HG02571 (cell line): ENCODE data around the gene PSMG3.
"Not testable (repeated sequence)": the region's sequence is repeated elsewhere in the genome, so short reads cannot be mapped to it uniquely, and the experiment has no call there.

Experiments
- ATAC-seq: cut with Tn5 transposase; IDR thresholded peaks from one replicate; pipeline ENCODE4 v1.9.1; 2021; ENCODE audit warnings: mild to moderate bottlenecking, moderate library complexity; ENCODE audit not compliant: unreplicated experiment

PSMG3 gene

GRCh38 chr7:1597066-1597760 is 27.4 kb upstream of the PSMG3 start:
- ATAC-seq, result no peak

DNA sequence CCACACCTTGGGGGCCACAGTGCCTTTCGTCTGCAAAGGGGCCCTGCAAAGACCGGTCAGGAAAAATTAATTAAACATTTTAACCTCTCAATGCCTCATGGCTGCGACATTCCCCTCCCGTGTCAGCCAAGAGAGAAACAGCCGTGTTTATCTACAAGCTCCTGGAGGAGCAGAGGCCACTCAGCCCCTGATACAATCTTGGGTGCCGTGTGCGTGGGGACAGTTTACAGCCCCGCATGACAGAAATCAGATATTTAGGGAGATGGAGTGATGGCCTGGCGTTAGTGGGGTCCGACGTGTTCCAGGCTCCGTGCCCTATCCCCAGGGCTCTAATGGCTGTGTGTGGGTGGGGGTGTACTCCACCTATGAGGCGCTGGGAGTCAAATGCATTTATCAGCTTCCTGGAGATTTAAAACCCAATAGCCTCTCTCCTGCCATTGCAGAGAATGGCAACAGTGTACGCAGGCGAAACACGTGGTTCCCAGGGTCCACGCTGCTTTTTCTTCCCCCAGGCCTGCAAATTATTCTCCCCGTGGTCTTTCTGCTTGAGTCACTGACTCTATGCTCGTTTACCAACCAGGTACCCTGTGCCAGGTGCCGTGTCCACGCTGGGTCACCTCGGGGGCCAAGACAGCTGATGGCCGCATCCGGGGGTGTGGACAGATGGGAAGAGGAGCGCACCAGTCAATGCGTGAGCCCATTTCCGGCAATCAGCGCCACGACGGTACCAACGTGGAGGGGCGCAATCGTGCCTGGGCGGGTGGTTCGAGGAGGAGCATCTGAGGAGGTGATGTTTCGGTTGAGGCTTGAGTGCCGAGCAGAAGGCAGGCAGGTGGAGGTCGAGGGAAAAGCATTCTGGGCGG is 26.6 kb upstream of the PSMG3 start:
- ATAC-seq, result no peak

DNA sequence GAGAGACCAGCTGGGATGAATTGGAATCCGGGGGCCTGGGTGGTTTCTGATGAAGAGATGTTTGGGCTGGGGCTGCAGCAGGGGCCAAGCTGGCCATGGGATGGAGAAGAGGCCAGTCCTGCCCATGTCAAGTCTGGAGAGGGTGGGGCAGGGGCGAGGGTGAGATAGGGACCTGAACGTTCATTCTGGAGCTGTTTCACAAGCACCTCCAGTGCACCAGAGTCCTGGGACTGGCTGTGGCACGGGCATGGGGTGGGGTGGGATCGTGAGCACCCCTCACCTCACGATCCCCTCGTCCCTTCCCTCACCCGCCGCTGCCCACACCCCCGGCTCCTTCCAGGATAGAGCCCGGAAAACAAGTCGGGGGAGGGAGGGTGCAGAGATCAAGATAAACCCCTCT is 25.8 kb upstream of the PSMG3 start:
- ATAC-seq, result no peak

DNA sequence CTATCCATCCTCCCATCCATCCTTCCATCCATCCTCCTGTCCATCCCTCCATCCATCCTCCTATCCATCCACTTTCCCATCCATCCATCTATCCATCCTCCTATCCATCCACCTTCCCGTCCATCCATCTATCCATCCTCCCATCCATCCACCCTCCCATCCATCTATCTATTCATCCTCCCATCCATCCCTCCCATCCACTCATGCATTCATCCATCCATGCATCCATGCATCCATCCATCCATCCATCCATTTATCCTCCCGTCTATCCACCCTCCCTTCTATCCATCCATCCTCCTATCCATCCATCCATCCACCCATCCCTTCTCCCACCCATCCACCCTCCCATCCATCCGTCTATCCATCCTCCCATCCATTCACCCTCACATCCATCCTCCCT is 25.2 kb upstream of the PSMG3 start:
- ATAC-seq, result no peak

DNA sequence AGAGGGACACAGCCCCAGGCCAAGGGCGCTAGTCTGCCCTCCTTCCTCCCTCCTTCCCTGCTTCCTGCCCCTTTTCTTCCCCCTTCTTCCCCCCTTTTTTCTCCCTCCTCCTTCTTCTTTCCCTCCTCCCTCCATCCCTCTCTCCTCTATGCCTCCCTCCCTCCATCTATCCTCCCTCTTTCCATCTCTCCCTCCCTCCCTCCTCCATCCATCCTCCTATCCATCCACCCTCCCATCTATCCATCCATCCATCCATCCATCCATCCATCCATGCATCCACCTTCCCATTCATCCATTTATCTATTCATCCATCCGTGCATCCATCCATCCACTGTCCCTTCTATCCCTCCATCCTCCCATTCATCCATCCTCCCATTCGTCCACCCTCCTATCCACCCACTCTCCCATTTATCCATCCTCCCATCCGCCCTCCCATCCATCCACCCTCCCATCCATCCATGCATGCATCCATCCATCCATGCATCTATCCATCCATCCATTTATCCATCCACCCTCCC is 24.1 kb upstream of the PSMG3 start:
- no peak for ATAC-seq

DNA sequence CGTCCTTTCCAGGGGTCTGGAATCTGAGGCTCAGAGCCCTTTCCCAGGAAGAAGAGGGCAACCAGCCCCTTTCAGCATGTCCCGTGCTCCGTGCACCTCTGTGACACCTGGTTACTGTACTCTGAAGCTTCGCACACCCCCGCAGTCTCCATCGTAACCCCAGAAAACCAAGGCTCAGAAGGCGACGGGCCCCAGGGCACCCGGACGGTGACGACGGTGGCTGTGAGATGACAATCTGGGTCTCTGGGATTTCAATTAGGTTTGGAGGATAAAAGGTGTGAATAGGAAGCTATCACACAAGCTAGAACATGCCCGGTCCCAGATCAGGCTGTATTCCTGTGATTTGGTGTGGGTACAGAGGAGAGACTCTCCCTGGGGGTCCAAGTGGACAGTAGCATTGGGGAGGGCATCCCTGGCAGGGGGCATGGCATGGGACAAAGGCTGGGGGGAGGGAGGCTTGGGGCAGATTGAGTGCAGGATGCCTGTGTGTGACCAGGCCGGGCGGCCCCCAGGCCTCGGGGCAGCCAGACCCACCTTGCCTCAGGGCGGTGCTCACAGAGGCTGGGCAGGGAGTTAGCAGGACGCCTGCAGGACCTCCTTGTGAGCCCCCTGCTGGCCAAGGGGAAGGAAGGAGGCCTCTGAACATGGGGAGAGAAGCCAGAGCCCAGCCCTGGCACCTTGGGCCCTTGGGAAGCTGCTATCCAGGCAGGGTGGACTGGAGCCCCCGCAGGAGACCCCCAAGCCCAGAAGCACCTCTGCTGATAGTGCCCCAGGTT is 23.4 kb upstream of the PSMG3 start:
- ATAC-seq, result no peak

DNA sequence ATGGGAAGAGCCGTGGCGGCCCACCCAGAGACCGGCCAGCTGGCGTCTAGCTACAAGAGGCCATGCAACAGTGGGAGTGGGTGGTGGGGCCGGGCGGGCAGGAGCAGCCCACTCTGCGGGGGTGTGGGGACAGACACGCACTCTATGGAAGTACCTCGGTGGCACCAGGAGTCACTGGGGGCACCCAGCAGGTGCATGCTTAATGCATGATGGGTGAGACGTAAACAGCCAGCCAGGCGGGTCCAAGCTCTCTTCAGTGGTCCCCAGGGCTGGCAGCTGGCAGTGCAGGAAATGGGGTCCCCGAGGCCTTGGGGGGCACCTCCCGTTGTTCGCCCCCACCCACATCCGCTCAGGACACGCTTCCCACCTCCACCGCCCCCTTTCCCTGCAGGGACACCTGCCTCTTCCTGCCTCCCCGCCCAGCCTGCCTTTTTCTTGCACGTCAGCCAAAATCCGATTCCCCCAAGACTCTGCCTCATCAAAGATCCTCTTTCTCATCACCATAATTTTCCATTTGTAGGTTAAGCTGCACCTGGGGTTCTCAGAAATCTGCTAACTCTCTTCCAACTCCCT is 22.6 kb upstream of the PSMG3 start:
- ATAC-seq, result no peak

- ATAC-seq, result no peak
Observed at GRCh38 chr7:1591876-1592275, 22.0 kb upstream of the PSMG3 start.

DNA sequence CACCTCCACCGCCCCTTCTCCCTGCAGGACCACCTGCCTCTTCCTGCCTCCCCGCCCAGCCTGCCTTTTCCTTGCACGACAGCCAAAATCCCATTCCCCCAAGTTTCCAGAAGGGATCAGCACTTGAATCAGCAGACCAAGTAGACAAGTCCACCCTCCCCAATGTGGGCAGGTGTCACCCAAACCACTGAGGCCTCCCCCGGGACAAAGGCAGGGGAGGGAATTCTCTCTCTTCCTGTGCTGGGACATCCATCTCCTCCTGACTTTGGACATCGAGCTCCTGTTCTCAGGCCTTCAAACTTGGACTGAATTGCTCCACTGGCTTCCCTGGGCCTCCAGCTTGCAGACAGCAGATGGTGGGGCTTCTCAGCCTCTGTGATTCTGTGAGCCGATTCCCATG is 21.6 kb upstream of the PSMG3 start:
- no peak for ATAC-seq

DNA sequence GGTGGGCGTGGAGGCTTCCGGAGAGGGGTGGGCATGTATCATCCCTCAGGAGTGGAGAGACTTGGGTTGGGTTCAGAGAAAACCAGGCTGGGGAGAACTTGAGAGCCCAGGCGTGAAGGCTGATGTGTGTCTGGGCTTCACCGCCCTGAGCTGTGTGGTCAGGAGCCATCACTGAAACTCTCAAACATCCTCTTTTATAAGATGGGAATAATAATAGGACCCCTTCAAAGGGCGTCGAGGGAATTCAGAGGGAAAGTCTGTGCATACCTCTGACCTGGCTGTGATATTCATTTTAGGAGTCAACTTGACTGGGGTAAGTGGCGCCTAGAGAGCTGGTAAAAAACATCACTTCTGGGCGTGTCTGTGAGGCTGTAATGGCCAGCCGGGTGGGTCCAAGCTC is 21.1 kb upstream of the PSMG3 start:
- ATAC-seq, result no peak

- ATAC-seq, result no peak
Observed at GRCh38 chr7:1590476-1590875, 20.6 kb upstream of the PSMG3 start.

- no peak for ATAC-seq
Observed at GRCh38 chr7:1588978-1589377, 19.1 kb upstream of the PSMG3 start.

- no peak for ATAC-seq
Observed at GRCh38 chr7:1587738-1588137, 17.9 kb upstream of the PSMG3 start.

DNA sequence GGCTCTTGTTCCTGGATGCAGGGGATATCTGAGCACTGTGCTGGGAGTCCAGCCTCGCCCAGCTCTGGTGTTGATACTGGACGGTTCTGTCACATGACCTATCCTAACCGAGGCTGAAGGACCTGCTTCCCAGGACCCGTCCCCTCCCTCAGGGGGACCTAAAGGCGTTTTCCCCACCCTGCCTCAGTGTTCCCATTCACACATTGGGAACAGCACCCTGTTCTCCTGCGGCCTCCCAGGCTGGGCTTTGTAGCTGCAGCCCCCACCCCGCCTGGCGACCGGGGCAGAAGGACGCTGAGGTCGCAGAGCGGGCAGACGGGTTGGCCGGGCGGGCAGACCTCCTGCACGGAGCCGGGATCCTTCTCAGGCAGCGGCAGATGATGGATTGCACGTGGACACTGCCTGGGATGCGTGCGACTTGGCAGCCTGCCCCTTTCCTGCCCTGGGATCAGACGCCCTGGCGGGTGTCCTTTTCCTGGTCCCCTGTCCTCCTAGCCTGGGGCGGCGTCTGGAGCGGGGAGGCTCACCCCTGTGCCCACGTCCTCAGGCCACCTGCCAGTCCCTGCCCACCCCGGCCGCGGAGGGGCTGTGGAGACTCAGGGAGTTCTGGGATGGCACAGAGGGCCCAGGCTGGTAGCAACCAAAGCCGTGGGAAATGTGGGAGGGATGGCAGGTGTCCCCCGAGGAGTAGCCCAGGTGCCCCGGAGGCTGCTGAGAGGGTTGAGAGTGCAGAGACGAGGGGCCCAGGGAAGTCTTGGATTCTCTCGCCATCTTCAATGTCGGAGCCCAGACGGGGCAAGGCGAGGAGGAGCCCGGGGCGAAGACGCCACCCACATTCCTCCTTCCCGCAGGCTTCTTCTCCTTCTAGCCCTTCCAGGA is 17.2 kb upstream of the PSMG3 start:
- ATAC-seq, result no peak

DNA sequence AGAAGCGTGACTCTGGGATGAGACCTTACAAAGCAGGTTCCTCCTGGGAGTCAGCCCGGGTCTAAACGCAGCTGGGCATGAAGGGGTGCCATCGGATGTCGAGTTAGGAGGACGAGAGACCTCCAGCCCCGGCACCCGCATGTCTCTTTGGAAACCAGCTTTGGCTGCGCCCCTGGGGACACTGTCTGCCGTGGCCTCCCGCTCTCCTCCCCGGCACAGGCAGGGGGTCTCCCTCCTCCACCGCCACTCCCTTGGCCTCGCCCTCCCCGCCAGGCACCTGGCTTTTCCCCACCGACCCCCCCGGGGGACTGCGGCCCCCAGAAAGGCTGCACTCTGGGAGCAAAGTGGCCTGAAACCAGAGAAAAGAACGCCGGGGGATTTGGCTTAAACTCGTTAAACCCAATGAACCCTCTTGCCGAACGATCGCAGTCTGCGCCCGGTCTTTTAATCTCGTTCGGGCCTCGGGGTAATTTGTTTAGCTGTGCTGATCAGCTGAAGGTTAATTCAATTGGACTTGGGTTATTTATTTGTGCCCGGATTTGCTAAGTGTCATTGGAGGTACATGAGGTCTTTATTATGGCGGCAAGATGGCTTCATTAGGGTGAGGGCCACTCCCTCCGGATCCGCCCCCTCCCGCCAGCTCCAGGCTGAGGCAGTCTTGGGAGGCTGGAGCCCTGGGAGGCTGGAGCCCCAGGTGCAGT is 16.4 kb upstream of the PSMG3 start:
- no peak for ATAC-seq

DNA sequence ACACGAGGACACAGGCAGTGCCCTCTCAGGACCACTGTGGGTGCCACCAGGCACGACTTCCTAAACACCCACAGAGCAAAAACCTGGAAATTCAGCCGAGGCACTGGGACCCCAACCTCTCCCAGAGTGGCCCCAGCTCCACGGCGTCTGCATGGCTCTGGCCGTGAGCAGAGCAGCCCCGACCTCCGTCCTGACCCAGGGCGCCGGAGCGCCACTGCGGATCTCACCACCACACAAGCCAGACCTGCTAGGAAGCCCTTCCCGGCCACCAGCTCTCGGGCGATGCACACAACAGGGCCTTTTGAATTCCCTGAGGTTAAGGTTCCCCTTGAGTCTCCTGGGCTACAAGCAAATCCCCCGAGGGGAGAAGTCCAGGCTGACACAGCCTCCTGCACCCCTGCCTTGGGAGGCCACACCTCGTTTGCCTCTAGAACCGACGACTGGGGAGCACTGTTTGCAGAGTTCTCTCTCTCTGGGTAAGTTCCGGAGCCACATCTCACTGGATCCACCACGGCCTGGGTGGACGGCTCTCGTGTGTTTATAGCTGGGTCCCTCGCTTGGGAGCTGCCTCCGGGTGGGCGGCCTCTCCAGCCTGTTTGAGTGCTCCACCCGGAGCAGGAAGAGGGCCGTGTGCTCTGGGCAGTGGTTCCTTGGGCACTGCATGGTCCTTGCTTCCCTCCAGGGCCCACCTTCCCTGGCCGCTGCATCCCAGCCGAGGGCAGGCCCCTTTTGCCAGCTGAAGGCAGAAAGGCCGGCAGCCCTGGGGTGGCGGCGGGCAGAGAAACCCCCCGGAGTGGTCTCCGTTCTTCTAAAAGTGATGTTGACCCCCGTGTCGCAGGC is 15.5 kb upstream of the PSMG3 start:
- ATAC-seq, result no peak

DNA sequence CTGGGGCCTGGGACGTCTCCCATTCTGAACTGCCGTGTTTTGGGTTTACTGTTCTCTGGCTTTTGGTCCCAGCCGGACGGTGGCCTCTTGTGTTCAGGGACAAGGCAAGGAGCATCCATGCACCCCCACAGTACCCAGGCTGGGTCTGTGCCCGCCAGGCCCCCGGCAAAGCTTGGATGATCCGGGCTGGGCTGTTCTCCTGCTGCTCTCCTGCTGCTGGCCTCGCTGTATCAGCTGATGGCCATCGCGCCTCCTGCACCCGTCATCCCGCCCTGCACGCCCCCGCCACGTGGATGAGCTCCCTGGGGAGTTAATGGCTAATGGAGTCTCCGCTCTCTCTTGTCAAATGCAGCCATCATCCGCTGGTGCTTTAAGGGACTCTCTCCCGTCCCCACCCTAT is 14.9 kb upstream of the PSMG3 start:
- no peak for ATAC-seq

DNA sequence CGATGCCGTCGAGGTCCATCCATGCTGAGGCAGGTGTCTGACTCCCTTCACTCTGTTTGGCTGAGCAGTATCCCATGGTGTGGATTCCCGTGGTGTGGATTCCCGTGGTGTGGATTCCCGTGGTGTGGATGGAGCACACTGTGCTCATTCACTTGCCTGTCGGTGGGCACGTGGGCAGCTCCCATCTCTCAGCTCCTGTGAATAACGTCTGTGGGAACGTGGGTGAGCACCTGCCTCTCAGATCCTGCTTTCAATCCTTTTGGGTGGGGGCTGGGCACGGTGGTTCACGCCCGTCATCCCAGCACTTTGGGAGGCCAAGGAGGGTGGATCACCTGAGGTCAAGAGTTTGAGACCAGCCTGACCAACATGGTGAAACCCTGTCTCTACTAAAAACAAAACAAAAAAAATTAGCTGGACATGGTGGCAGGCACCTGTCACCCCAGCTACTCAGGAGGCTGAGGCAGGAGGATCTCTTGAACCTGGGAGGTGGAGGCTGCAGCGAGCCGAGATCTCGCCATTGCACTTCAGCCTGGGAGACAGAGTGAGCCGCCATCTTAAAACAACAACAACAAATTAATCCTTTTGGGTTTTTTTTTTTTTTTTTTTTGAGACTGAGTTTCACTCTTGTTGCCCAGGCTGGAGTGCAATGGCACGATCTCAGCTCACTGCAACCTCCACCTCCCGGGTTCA is 13.6 kb upstream of the PSMG3 start:
- ATAC-seq, result not testable (repeated sequence)
